Hippocampal formation (tissue), 2 donors: ENCODE measurements around the gene SETD2.
"Not testable (repeated sequence)": the region's sequence is repeated elsewhere in the genome, so short reads cannot be mapped to it uniquely, and the experiment has no call there.

Experiments
- DNase-seq, 2 donors: peaks; one replicate each; lab custom pipeline; 2025; lab: John Stamatoyannopoulos, UW

Gene SETD2

GRCh38 chr3:47036145-47036544, 127.8 kb downstream of the SETD2 start:
- no peak for DNase-seq

- DNase-seq, result no peak
Measured at GRCh38 chr3:47035645-47036044, 128.3 kb downstream of the SETD2 start.

GRCh38 chr3:47034868-47035489, 128.9 kb downstream of the SETD2 start:
- DNase-seq, result peak in 1 of 2 donors; percentile 18

GRCh38 chr3:47031041-47031440, 132.9 kb downstream of the SETD2 start:
- not testable (repeated sequence) for DNase-seq

GRCh38 chr3:47028667-47029066, 135.2 kb downstream of the SETD2 start:
- DNase-seq, result no peak

- no peak for DNase-seq
Measured at GRCh38 chr3:47028146-47028545, 135.8 kb downstream of the SETD2 start.

- not testable (repeated sequence) for DNase-seq
Measured at GRCh38 chr3:47026432-47026831, 137.5 kb downstream of the SETD2 start.

GRCh38 chr3:47024932-47025331, 139.0 kb downstream of the SETD2 start:
- no peak for DNase-seq

- no peak for DNase-seq
Measured at GRCh38 chr3:47022641-47023071, 141.3 kb downstream of the SETD2 start.

GRCh38 chr3:47020311-47020710, 143.6 kb downstream of the SETD2 start:
- no peak for DNase-seq

GRCh38 chr3:47019201-47019600, 144.7 kb downstream of the SETD2 start:
- no peak for DNase-seq

- DNase-seq, result no peak
Measured at GRCh38 chr3:47018269-47018611, 145.7 kb downstream of the SETD2 start.

- DNase-seq, result no peak
Measured at GRCh38 chr3:47017504-47018268, 146.2 kb downstream of the SETD2 start.

- no peak for DNase-seq
Measured at GRCh38 chr3:47016934-47017435, 146.9 kb downstream of the SETD2 start.

- DNase-seq, result no peak
Measured at GRCh38 chr3:47016086-47016933, 147.6 kb downstream of the SETD2 start.

GRCh38 chr3:47015151-47015550, 148.8 kb downstream of the SETD2 start:
- no peak for DNase-seq

- DNase-seq, result no peak
Measured at GRCh38 chr3:47014036-47014435, 149.9 kb downstream of the SETD2 start.

- no peak for DNase-seq
Measured at GRCh38 chr3:47013231-47013630, 150.7 kb downstream of the SETD2 start.

- no peak for DNase-seq
Measured at GRCh38 chr3:47012342-47013230, 151.3 kb downstream of the SETD2 start.

GRCh38 chr3:47011371-47011770, 152.5 kb downstream of the SETD2 start:
- DNase-seq, result no peak

- no peak for DNase-seq
Measured at GRCh38 chr3:47010910-47011309, 153.0 kb downstream of the SETD2 start.
